ENCODE data around the gene CPEB1.
"Not testable (repeated sequence)": the region's sequence is repeated elsewhere in the genome, so short reads cannot be mapped to it uniquely, and the experiment has no call there.

The CPEB1 gene

DNA sequence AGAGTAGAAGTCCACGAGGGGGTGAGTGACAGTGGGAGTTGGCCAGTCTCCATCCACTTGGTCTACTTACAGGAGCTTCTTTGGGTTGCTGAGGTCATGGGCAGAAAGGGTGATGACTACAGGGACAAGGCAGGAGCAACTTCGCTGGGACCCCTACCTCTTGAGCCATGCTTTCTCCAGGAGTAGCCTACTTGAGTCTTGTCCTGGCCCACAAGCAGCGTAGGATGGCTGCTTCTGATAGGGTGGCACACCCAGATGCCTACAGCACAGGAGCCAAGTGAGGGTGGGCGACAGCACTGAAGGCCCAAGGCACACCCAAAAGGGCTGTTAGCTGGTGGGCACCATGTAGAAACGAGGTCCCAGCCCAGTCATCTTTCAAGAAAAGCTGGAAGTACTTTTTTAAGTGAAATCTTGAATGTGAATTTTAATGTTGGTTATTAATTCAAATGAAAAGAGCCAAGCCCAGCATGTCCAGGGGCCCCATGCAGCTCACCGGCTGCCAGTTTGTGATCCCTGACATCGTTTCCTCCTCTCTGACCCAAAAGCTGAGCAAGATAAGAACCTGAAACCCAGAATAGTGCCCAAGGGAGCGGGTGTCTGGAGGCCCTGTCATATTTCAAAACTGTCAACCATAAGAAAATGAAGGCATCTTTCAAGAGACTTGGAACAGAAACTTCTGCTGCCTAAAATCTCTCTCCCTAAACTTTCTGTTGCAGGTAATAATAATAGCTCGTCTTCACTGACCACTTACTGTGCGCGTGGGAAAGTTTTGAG lies 2.2 kb upstream of the CPEB1 start:
- no peak for DNase-seq (ENCODE audit: low read depth)

DNA sequence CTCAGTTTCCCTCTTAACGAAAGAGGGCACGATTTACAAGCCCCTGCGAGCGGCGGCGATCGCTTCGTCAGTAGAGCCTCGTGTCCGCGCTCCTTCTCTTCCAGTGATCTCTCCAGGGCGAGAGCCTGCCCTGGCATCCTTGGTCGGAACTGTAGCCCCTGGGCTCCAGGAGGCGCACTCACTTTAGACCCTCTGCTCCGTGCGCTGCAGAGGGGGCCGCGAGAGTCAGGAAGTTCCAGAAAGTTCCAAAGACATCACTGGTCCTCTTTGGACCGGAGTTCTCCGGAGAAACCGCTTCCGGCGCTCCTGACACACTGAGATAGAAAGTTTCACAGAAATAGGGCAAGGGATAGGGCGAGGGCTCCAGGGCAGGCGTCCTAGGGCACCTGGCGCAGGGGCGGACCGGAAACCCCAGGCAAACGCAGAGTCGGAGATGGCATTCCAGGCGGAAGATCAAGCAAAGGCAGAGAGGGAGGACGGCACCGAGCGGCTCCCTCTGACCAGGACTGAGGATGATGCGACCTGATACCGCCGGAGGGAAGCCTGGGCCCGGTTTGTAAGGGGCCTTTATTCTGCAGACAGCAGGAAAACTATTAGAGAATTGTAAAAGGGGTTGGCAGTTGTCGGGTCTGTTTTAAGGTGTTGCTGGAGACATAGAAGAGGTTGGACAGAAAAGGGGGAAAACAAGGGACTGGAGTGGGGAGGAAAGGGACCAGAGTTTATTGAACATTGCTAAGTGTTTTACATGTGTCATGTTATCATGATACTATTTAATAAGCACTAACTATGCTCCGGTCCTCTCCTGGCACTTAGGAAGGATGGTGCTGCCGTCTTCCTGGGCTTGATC lies 1.3 kb upstream of the CPEB1 start:
- DNase-seq (ENCODE audit: low read depth) = no peak

DNA sequence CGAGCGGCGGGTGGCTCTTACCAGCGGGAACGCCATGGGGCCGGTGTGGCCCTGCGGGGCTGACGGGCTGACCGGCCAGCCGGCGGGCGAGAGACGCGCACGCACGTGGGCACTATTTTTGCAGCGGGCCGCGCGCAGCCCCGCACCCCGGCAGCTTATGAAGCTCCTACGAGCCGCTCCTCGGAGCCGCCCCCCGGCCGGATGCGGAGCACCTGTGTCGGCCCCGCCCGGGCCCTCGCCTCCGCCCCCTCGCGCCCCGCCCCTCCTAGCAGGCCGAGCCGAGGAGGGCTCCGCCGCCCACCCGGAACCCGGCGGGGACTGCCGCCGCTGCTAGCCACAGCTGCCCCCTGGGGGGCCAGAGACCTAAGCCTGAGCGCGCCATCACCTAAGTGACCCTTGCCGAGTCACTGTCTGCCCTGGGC lies 683 bp upstream of the CPEB1 start:
- peak; percentile 55 for DNase-seq (ENCODE audit: low read depth)

DNA sequence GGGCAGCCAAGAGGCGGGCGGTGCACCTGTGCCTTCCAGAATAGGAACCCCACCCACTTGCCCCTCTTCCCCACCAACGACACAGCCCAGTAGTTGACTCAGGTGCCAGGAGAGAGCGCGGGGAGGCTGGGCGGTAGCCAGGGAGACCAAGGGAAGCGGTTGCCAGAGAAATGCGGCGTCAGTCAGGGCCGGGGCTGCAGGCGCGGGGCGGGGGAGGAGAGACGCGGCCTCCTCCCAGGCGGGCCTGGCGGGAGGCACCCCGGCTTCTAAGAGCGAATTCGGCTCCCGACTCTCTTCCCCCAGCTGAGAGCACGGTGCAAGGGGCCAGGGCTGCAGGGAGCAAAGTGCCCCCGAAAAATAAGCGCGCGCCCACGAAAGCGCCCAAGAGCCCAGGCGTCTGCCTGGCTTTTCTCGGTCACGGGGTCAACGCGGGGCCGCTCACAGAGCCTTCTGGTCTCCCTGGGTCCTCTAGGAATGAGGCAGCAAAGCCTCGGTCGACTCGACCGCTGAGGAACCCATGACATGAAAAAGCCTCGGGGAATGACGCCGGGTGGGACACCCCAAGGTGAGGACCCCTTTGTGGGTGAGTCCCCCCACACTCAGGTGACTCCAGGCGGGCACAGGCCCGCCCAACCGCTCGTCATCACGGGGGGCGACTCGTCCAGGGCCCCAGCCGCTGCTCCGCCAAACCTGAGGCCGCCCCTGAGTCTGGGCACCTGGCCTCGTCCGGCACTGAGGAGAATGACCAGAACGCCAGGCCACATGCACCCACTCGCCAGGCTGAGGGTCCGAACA lies 716 bp downstream of the CPEB1 start:
- no peak for DNase-seq (ENCODE audit: low read depth)

DNA sequence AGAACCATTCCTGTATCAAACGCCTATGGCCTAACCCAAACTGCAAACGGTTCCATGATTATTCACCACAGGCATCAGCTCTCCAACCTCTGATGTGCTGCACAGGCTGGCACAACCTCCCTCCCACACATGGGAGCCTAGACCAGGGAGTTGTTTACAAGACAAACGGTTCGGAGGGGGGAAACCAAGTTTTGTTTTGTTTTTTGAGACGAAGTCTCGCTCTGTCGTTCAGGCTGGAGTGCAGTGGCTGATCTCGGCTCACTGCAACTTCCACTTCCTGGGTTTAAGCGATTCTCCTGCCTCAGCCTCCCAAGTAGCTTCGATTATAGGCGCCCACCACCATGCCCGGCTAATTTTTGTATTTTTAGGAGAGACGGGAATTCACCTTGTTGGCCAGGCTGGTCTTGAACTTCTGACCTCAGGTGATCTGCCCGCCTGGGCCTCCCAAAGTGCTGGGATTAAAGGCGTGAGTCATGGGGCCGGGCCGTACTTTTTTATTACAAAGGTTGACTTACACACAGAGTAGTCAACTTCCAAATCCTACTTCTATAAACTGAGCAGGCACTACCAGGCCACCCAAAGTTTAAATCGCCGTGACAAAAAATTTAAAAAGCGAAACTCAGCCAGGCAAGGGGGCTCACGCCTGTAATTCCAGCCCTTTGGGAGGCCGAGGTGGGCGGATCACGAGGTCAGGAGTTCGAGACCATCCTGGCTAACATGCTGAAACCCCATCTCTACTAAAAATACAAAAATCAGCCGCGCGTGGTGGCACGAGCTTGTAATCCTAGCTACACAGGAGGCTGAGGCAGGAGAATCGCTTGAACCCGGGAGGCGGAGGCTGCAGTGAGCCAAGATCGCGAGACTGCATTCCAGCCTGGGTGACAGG lies 2.0 kb downstream of the CPEB1 start:
- not testable (repeated sequence) for DNase-seq (ENCODE audit: low read depth)

DNA sequence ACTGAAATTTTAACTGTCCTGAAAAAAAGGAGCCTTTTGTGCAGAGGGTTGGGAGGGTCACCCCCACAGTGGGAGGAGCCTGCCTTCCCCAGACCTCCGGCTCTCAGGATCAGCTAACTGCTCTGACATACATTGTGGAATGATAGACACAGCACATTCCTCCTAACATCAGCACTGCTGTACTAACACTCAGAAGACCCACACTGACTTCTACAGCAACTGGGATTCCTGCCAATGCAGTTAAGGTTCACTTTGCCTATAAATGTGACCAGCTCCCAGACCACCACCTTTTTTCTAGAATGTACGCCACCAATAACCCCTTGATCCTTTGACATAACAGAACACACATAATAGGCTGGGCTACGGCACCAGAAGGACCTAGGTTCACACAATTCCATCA lies 3.2 kb downstream of the CPEB1 start:
- no peak for DNase-seq (ENCODE audit: low read depth)

DNA sequence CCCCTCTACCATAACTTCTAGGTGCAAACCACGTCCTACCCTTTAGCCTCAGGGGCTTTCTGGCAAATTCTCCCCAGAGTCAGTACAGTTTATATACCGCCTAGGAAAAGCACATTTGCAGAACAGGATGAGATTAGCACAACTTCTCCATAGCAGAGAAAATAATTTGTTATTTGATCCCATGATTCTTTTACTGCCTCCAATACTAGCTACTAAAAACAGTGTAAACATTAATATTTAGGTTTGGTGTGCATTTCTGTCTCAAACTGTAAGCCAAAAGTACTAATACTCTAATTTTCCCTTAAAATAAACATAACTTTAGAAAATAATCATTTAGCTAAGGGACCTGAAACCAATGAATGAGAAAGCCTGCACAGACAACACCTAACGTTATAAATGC lies 4.5 kb downstream of the CPEB1 start:
- DNase-seq (ENCODE audit: low read depth) = no peak

DNA sequence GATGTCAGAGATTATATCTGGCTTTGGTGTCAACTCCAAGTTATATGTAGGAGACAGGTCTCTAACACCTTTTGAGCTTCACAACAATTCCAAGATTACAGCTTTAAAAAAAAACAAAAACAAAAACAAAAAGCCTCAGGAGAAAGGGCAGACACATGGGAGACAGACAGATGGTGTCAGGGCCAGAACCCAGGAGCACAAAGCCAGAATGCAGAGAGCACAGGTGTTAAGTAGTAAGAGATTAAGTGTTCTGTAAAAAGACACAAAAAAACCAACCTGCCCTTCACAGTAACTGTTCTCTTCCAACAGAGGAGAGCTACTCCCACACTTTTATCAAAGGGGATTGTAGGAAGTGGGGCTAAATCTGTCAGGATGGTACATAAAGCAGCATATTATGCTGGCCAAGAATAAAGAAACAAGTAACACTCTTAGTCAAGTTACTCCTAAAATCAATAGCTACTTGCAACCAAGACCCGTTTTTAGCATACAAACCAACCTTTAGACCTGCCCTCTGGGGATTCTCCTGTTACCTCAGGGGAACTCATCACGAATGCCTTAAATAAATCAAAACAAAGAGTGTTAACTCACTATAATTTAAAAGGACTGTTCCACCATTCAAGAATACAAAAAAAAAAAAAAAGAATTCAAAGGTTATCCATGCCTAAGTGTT lies 5.9 kb downstream of the CPEB1 start:
- DNase-seq (ENCODE audit: low read depth) = no peak

DNA sequence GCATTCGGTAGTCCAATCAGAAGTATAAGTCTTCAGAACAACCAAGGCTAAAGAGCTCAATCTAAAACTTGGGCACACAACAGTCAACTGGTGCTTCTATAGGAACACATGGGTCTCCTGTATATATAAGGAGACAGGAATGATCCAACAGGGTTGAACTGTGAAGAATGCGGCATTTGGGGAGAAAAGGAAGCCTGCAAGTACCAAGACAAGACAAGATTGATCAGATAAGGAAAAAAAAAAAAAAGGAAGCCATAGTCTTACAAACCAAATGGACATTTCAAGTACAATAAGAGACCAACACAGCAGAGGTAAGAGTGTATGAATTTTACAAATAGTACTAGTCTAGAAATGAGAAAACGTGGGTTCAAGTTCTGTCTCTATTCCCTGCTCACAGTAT lies 6.5 kb downstream of the CPEB1 start:
- DNase-seq (ENCODE audit: low read depth) = no peak

DNA sequence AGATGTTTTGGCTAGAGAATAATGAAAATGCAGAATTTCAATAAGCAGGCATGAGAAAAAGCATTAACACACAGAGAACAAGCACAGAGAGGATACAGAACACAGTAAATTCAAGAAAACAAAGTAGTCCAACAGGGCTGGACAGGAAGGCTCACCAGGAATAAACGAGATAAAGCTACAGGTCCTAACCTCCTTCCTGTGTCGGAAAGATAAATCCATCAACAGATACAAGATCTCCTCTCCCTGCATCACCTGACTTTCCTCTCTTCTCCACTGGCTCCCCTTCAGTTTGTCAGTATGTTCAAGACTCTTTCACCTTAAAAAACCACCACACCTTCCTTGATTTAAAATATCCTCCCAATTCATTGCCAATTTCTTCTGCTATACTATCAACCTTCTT lies 11.4 kb downstream of the CPEB1 start:
- DNase-seq (ENCODE audit: low read depth) = no peak

DNA sequence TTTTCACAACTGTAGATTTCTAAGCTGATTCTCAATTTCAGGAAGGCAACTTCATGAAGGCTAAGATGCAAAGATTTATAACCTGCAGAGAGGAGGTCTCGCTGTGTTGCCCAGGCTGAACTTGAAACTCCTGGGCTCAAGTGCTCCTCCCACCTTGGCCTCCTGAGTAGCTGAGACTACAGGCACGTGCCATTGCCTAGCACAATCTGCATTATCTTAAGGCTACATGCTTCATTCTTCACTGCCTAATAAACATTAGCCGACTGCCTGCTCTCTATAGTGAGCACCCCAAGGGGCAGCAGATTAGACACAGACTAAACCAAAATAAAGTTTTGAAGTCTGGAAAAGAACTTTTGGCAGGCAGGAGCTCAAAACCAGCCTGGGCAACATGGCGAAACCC lies 17.1 kb downstream of the CPEB1 start:
- DNase-seq (ENCODE audit: low read depth) = no peak

DNA sequence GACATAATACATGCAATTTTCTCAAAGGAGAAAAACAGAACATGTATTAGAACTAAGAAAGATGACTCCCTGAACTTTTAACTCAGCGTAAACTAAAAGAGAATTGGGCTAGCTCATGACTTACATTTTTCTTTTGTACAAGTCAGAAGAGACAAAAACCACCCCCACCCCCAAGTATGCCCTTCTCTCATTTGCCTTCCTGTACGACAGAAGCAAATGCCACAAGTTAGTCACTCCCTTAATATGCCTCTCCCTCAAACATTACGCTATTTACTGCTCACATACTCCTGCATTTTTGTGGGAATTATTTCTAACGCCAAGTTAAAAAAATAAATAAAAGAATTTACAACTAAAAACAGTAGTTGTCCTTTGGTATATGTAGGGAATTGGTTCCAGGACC lies 22.0 kb downstream of the CPEB1 start:
- DNase-seq (ENCODE audit: low read depth) = no peak

DNA sequence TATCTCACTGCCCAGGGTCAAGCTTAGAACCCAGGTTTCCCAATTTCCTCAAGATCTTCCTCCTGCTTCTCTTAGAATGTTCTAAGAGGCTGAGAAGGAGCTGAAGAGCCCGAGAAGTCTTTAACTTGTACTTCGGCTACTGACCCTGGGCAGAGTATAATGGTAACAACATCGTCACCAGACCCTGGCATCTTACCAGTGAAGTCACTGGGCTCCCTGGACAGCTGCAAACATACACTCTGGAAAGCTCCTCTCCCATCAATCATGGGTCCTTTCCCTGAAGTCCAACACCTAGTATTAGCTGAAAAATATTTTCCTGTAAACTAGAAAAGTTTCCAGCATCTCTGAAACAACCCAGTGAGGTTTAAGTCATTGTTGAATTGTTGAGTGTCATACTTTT lies 22.7 kb downstream of the CPEB1 start:
- no peak for DNase-seq (ENCODE audit: low read depth)

DNA sequence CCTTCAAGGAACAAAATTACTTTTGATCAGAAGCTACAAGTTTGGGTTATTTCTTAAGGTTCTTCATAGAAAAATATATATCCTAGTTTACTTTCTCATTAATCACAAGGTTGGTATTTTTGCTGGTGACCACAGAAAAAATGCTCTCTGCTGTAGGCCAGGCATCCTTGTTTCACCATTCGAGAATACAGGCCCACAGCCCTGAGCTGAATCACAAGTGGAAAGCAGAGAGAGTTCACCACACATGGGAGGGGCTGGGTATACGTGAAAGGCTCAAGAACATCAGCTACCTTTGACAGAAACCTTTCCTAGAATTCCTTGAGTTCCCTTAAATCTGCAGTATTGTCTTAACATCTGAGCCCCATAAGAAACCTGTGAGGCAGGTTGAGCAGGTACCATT lies 23.2 kb downstream of the CPEB1 start:
- no peak for DNase-seq (ENCODE audit: low read depth)

DNA sequence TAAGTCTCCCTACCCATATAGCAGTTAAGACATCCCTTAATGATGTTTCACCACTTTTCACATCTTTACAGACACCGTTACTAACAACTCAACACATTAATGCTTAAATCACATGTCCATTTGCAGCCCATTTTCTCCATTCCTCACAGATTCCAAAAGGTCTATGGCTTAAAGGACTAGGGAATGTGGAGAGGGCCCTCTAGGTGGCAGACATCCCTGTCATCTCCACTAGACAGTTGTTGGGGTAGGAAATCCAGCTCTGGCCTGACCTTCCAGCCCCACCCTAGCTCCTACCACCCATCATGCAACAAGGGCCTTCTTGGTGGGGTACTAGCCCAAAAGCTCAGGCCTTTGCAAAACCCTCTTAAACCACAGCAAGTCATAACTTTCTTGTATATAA lies 25.2 kb downstream of the CPEB1 start:
- DNase-seq (ENCODE audit: low read depth) = no peak

DNA sequence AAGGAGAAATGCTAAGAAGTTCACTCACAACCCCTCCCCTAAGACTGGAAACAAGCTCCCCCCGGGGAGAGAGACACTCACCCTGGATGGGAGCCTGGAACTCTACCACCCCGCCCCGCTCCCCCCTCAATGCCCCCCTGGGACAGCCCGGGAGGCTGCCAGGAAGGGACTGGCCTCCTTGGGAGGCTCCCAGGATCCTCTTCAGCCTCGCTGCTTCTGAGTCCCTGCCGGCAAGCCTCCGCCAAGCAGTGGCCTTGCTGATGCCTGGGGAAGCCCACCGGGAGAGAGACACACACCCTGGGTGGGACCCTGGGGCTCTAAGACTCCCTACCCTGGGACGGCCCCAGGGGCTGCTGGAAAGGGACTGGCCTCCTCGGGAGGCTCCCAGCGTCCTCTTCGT lies 33.4 kb downstream of the CPEB1 start:
- DNase-seq (ENCODE audit: low read depth) = no peak

DNA sequence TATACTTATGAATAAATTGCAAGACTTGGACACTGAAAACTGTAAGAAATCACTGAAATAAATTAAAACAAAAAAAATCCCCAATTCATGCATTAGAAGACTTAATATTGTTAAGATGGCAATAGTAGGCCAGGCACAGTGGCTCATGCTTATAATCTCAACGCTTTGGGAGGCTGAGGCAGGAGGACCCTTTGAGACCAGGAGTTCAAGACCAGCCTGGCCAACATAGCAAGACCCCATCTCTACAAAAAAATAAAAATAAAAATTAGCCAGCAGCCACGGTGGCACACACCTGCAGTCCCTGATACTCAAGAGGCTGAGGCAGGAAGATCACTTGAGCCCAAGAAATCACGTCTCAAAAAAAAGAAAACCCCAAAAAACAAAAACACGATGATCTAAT lies 35.8 kb downstream of the CPEB1 start:
- DNase-seq (ENCODE audit: low read depth) = no peak

DNA sequence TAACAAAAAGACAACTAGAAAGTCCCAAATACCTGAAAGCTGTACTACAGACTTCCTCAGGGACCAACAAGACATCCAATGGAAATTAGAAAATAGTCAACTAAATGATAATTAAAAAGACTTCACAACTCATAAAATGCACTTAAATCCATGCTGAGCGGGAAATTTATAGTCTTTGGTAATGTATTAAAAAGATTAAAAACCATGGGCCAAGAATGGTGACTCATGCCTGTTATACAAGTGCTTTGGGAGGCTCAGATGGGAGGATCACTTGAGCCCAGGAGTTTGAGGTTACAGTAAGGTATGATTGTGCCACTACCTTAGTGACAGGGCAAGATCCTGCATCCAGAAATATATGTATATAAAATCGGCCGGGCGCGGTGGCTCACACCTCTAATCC lies 45.0 kb downstream of the CPEB1 start:
- DNase-seq (ENCODE audit: low read depth) = no peak

DNA sequence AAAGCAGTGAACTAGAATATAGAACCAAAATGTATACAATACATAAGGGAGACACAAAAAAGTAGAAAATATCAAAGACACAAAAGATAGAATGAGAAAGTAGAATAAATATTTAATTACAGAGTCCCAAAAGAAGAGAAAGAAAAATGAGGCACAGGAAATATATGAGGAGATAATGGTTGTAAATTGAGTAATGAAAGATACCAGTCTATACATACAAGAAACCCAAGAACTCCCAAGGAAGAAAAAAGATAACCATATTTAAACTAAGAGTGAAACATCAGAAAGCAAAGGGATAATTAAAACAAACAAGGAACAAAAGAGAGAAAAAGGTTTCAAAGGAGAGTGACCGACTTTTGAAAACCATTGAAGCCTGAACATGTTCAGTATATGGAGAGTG lies 47.3 kb downstream of the CPEB1 start:
- DNase-seq (ENCODE audit: low read depth) = no peak

DNA sequence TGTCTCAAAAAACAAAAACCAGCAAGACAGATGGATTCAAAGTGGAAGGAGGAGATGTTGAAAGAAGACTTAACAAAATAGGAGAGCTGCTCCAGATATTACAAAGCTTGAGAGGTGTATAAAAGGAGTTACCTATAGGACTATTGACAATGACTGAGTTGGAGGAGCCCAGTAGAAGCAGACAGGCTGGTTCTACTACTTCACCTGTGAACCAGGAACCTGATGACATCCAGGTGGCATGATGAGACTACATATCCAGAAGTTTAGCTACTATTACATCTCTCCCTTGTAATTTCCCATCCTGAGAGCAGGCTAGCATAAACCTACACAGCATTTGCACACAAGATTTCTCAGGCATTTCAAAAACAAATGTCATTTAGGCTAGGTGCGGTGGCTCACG lies 49.3 kb downstream of the CPEB1 start:
- no peak for DNase-seq (ENCODE audit: low read depth)

DNA sequence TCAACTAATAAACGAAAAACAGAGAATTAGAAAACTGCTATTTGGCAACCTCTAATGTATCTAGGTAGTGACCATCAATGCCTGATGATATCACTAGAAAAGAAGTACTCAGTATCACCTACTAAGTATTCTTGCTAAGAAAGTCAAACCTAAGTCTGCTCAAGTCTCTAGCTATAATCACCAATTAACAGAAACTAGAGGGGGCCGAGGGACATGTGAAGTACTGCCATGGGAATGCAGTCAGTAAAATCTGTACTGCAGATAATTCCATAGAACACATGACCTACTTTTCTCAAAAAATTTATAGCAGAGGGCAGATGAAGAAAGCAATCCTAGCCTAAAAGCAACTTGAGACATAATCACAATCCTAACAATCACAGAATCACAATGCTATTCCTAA lies 51.4 kb downstream of the CPEB1 start:
- no peak for DNase-seq (ENCODE audit: low read depth)
